RWPE1 (cell line): ENCODE measurements around the gene CELF4.

Experiments
- CTCF ChIA-PET: fragments of 350-600 bp; sonication (Branson Sonifier 250); formaldehyde crosslinking; extraction: SDS; loops from one replicate; lab custom pipeline; 2021; lab: Yijun Ruan, JAX
- POLR2A ChIA-PET: fragments of 400-600 bp; formaldehyde crosslinking; extraction: SDS; loops from one replicate; lab custom pipeline; 2020; ENCODE audit warnings: antibody characterized with exemption; ENCODE audit not compliant: low non-redundant PET; lab: Yijun Ruan, JAX
- DNase-seq: peaks from one replicate; pipeline ENCODE4 v3.0.0; 2012; ENCODE audit warnings: low spot score
- H3K27ac ChIP-seq: fragments of 450-650 bp; 2 replicates; pipeline ENCODE4 v1.5.1; 2017
- TF ChIP-seq, protein P1 (sequence below): fragments of 450-650 bp; conservative IDR thresholded peaks from 2 replicates; pipeline ENCODE4 v1.5.1; 2017; ENCODE audit warnings: low read depth, mild to moderate bottlenecking

The CELF4 gene

GRCh38 chr18:37516361-37516853 lies 49.2 kb downstream of the CELF4 start:
- CTCF ChIA-PET, result no interaction called here

DNA sequence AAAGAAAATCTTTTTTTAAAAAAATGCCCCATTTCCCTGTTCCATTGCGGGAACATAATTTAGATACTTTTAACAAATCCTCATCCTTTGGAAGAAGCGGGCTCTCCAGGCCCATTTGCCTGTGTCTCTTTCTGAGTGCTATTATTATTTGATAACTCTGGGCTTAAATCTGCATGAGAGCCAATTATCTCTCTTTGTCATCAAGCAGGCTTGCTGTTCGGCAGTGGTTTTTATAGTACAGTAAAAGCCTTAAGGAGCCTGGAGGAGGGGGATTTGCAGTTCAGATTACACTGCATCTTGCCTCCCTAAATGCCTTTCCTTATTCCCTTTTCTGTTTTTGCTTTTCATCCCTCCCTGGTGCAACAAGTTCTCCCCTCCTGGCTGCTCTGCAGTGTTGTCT lies 50.6 kb downstream of the CELF4 start:
- no peak for DNase-seq
- ChIA-PET CTCF (no interaction called here), POLR2A (no interaction called here)

More at GRCh38 chr18:37516361-37516853, 49.2 kb downstream of the CELF4 start:
- TF ChIP-seq, protein P1, sequence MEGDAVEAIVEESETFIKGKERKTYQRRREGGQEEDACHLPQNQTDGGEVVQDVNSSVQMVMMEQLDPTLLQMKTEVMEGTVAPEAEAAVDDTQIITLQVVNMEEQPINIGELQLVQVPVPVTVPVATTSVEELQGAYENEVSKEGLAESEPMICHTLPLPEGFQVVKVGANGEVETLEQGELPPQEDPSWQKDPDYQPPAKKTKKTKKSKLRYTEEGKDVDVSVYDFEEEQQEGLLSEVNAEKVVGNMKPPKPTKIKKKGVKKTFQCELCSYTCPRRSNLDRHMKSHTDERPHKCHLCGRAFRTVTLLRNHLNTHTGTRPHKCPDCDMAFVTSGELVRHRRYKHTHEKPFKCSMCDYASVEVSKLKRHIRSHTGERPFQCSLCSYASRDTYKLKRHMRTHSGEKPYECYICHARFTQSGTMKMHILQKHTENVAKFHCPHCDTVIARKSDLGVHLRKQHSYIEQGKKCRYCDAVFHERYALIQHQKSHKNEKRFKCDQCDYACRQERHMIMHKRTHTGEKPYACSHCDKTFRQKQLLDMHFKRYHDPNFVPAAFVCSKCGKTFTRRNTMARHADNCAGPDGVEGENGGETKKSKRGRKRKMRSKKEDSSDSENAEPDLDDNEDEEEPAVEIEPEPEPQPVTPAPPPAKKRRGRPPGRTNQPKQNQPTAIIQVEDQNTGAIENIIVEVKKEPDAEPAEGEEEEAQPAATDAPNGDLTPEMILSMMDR, result no peak
- no peak for DNase-seq
- POLR2A ChIA-PET, result no interaction called here
- no peak overlapping the region for H3K27ac ChIP-seq

DNA sequence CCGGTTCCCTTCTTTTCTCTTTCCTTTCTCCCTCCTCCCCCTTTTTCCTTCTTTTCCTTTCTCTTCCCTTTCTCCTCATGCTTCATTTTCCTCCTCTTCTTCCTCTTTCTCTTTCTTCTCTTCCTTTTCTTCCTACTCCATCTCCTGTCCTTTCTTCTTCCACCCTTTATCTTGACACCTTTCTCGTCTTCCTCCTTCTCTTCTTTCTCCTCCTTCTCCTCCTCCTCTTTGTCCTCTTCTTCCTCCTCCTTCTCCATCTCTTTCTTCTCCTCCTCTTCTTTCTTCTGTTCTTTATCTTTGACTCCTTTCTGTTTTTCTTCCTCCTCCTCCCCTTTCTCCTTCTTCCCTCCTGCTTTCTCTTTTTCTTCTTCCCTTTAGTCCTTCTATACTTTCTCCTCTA lies 53.2 kb downstream of the CELF4 start:
- CTCF ChIA-PET, result no interaction called here
- TF ChIP-seq, protein P1, result no peak
- POLR2A ChIA-PET, result no interaction called here
- H3K27ac ChIP-seq, result no peak overlapping the region
- no peak for DNase-seq

More for the DNA sequence above, 50.6 kb downstream of the CELF4 start:
- no peak overlapping the region for H3K27ac ChIP-seq
- TF ChIP-seq, protein P1, result no peak

- no peak for DNase-seq
- ChIA-PET POLR2A (no interaction called here), CTCF (no interaction called here)
- TF ChIP-seq, protein P1, result no peak
- H3K27ac ChIP-seq, result no peak overlapping the region
These were observed 53.8 kb downstream of the CELF4 start for GRCh38 chr18:37511721-37512298.

DNA sequence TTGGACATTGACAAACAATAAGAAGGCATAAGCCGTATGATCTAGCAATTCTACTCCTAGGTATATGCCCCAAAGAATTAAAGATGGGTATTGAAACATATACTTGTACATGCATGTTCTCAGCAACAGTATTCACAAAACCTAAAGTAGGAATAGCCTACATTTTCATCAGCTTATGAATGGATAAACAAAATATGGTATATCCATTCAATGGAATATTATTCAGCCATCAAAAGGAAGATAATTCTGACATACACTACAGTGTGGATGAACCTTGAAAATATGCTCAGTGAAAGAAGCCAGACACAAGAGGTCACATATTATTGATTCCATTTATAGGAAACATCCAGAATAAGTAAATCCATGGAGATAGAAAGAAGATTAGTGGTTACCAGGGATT lies 56.0 kb downstream of the CELF4 start:
- H3K27ac ChIP-seq, result no peak overlapping the region
- no peak for DNase-seq
- TF ChIP-seq, protein P1, result no peak
- ChIA-PET POLR2A (no interaction called here), CTCF (interaction anchor here (0.6 kb wide), 1 partner anchor 1869 kb away, joined by 4 read pairs; no protein-coding TSS in a partner anchor)

DNA sequence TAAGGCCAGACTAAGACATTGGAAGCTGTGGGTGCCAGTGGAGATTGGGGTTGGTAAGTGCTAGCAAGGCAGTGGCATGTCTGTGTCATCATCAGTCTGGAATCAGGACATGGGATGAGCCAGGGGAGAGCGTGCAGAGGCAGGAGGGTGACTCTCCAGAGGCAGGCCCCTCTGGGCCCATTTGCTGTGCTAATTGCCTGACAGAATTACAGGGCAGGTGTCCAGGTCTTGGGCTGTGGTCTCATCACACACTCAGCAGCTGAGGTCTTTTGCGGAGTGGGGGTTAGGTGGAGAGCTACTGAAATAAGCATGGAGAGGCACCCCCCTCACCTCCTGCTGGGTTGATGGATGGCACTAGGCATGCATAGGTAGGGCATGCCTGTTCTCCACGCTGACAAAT lies 57.4 kb downstream of the CELF4 start:
- TF ChIP-seq, protein P1, result no peak
- ChIA-PET POLR2A (no interaction called here), CTCF (no interaction called here)

More for the DNA sequence above, 57.4 kb downstream of the CELF4 start:
- DNase-seq, result no peak
- no peak overlapping the region for H3K27ac ChIP-seq
